ENCODE data around the gene COL12A1. TPM values are rescaled to one million over a fixed set of nuclear protein-coding genes. Genes with fewer than 3 reads are reported as not detected.

The COL12A1 gene
- total RNA-seq, 1 donor from 2014 or later: 11.3 TPM

GRCh38 chr6:75230484-75231325, 24.9 kb upstream of the COL12A1 start:
- Histone ChIP-seq H3K27me3 (ENCODE audit: control insufficient read depth, insufficient read depth, low read length) (no peaks in the 10 kb centered on the region), H3K4me3 (ENCODE audit: low read depth, low read length) (no peak overlapping the region), H3K36me3 (ENCODE audit: control insufficient read depth, insufficient read depth, low read length) (no peaks in the 10 kb centered on the region)
- DNase-seq (ENCODE audit: low read depth): peak; percentile 52
- no peak for FAIRE-seq
- peak; percentile 61 for TF ChIP-seq CTCF (IDR thresholded peaks at IDR 0.05; ENCODE audit: insufficient read depth, low read length, severe bottlenecking)

- no peaks in the 10 kb centered on the region for H3K36me3 ChIP-seq (ENCODE audit: control insufficient read depth, insufficient read depth, low read length)
- H3K4me3 ChIP-seq (ENCODE audit: low read depth, low read length): no peak overlapping the region
- TF ChIP-seq CTCF (IDR thresholded peaks at IDR 0.05; ENCODE audit: insufficient read depth, low read length, severe bottlenecking): no peak
- FAIRE-seq: peak; percentile 40
- H3K27me3 ChIP-seq (ENCODE audit: control insufficient read depth, insufficient read depth, low read length): no peaks in the 10 kb centered on the region
- DNase-seq (ENCODE audit: low read depth): no peak
These were observed 18.6 kb upstream of the COL12A1 start for GRCh38 chr6:75224303-75224926.

GRCh38 chr6:75223428-75223827, 17.6 kb upstream of the COL12A1 start:
- TF ChIP-seq CTCF (IDR thresholded peaks at IDR 0.05; ENCODE audit: insufficient read depth, low read length, severe bottlenecking): no peak
- H3K36me3 ChIP-seq (ENCODE audit: control insufficient read depth, insufficient read depth, low read length): no peaks in the 10 kb centered on the region
- DNase-seq (ENCODE audit: low read depth) (no peak), FAIRE-seq (no peak)
- no peaks in the 10 kb centered on the region for H3K27me3 ChIP-seq (ENCODE audit: control insufficient read depth, insufficient read depth, low read length)
- no peak overlapping the region for H3K4me3 ChIP-seq (ENCODE audit: low read depth, low read length)

- Histone ChIP-seq H3K4me3 (ENCODE audit: low read depth, low read length) (no peak overlapping the region), H3K36me3 (ENCODE audit: control insufficient read depth, insufficient read depth, low read length) (no peaks in the 10 kb centered on the region), H3K27me3 (ENCODE audit: control insufficient read depth, insufficient read depth, low read length) (no peaks in the 10 kb centered on the region)
- DNase-seq (ENCODE audit: low read depth) (no peak), FAIRE-seq (no peak)
- no peak for TF ChIP-seq CTCF (IDR thresholded peaks at IDR 0.05; ENCODE audit: insufficient read depth, low read length, severe bottlenecking)
These were observed 16.4 kb upstream of the COL12A1 start for GRCh38 chr6:75222261-75222660.

- FAIRE-seq (no peak), DNase-seq (ENCODE audit: low read depth) (no peak)
- no peak for TF ChIP-seq CTCF (IDR thresholded peaks at IDR 0.05; ENCODE audit: insufficient read depth, low read length, severe bottlenecking)
- H3K4me3 ChIP-seq (ENCODE audit: low read depth, low read length): no peak overlapping the region
- H3K36me3 ChIP-seq (ENCODE audit: control insufficient read depth, insufficient read depth, low read length): no peaks in the 10 kb centered on the region
- no peaks in the 10 kb centered on the region for H3K27me3 ChIP-seq (ENCODE audit: control insufficient read depth, insufficient read depth, low read length)
These were observed 15.3 kb upstream of the COL12A1 start for GRCh38 chr6:75221116-75221515.
